Measurements from ENCODE around the gene MED15. TPM values are rescaled to one million over a fixed set of nuclear protein-coding genes. Genes with fewer than 3 reads are reported as not detected.
A peak's percentile ranks its signal among the peaks of the same experiment; 100 is the strongest.

MED15 gene
- total and polyA plus RNA-seq, 2 of the 4 experiments (the other 2 are of a cell fraction), result 19.0 to 68.8 TPM

- DNase-seq, result peak; percentile 91
- TF ChIP-seq RAD21 (IDR thresholded peaks at IDR 0.05; ENCODE audit: low read length) (peak; percentile 42), ELK1 (IDR thresholded peaks at IDR 0.05; ENCODE audit: borderline replicate concordance, low read depth, low read length) (no peak), CEBPB (IDR thresholded peaks at IDR 0.05; ENCODE audit: low read depth, low read length) (no peak), RFX5 (IDR thresholded peaks at IDR 0.05; ENCODE audit: low read depth, low read length) (no peak), SMC3 (IDR thresholded peaks at IDR 0.05; ENCODE audit: low read depth, low read length) (peak; percentile 52; the same call in 1 of the 2 replicates), CTCF (conservative IDR thresholded peaks at IDR 0.05; ENCODE audit: low read depth, low read length) (peak; percentile 41), MXI1 (IDR thresholded peaks at IDR 0.05; ENCODE audit: borderline replicate concordance, low read depth, low read length) (no peak), NFE2L2 (IDR thresholded peaks at IDR 0.05; ENCODE audit: low read depth, low read length) (no peak), FOS (IDR thresholded peaks at IDR 0.05; ENCODE audit: low read depth, low read length) (peak; percentile 41; the same call in 1 of the 2 replicates), MAZ (IDR thresholded peaks at IDR 0.05; ENCODE audit: borderline replicate concordance, low read depth, low read length) (no peak), RCOR1 (IDR thresholded peaks at IDR 0.05; ENCODE audit: insufficient replicate concordance, low read length) (no peak), POLR2A (IDR thresholded peaks at IDR 0.05; ENCODE audit: low read depth, low read length) (no peak; the same call in none of the 2 replicates), CHD1 (IDR thresholded peaks at IDR 0.05; ENCODE audit: low read depth, low read length) (no peak), BHLHE40 (IDR thresholded peaks at IDR 0.05; ENCODE audit: low read depth, low read length) (peak; percentile 57; the same call in 1 of the 2 replicates)
Observed at GRCh38 chr22:20526628-20527355, 19.4 kb downstream of the MED15 start.

More at GRCh38 chr22:20526628-20527355, 19.4 kb downstream of the MED15 start:
- Histone ChIP-seq H2AK9ac (replicated peaks; ENCODE audit: low read depth, low read length, poor library complexity) (peak overlapping the region; percentile 28), H3K79me1 (ENCODE audit: low read depth in 1 of 2, low read length in 2 of 2) (peaks cover 16 to 82% of the 10 kb centered on the region in 2 experiments; a peak in 3 of 4 replicates), H4K8ac (ENCODE audit: low read depth in 2 of 2, low read length in 2 of 2) (peak overlapping the region in 1 of 2 experiments; percentile 55; a peak in 2 of 4 replicates), H4K91ac (ENCODE audit: insufficient read depth, low read depth, low read length) (peak overlapping the region; percentile 67), H3K9me1 (ENCODE audit: insufficient read depth, low read length) (peaks cover 48% of the 10 kb centered on the region), H3K4me2 (ENCODE audit: low read depth, low read length) (peak overlapping the region; percentile 66), H3K36me3 (ENCODE audit: control insufficient read depth, insufficient read depth, low read length) (peaks cover 18% of the 10 kb centered on the region), H2AK5ac (ENCODE audit: low read depth, low read length) (peak overlapping the region; percentile 85), H3K56ac (ENCODE audit: extremely low read depth, insufficient read depth, low read length) (no peak overlapping the region), H3K23ac (ENCODE audit: low read depth, low read length) (peak overlapping the region; percentile 63; the same call in 1 of the 2 replicates), H2BK20ac (ENCODE audit: low read depth, low read length) (peak overlapping the region; percentile 78; the same call in 1 of the 2 replicates), H2BK15ac (ENCODE audit: low read depth, low read length) (peak overlapping the region; percentile 25; the same call in 1 of the 3 replicates), H3K4ac (ENCODE audit: low read depth, low read length) (peak overlapping the region; percentile 84), H3K9me3 (ENCODE audit: control insufficient read depth, insufficient read depth, low read length) (no peaks in the 10 kb centered on the region), H3K4me1 (ENCODE audit: control insufficient read depth, insufficient read depth, low read length) (peaks cover 48% of the 10 kb centered on the region), H4K5ac (ENCODE audit: low read depth, low read length) (peak overlapping the region; percentile 3; the same call in 1 of the 2 replicates), H3K27ac (ENCODE audit: insufficient read depth, low read length) (peak overlapping the region; percentile 94), H2BK5ac (ENCODE audit: low read depth, low read length, poor library complexity, severe bottlenecking) (peak overlapping the region; percentile 85), H4K20me1 (ENCODE audit: insufficient read depth, low read length) (peaks cover 75% of the 10 kb centered on the region), H3K9ac (ENCODE audit: low read depth, low read length) (peak overlapping the region; percentile 32), H3K4me3 (ENCODE audit: insufficient read depth, low read depth, low read length) (no peak overlapping the region), H3K18ac (ENCODE audit: low read depth, low read length) (peak overlapping the region; percentile 56), H2BK120ac (ENCODE audit: low read depth, low read length) (peak overlapping the region; percentile 72), H3K27me3 (ENCODE audit: control insufficient read depth, insufficient read depth, low read length) (no peaks in the 10 kb centered on the region), H3K14ac (replicated peaks; ENCODE audit: low read depth, low read length) (peak overlapping the region; percentile 75; the same call in 1 of the 2 replicates), H2AFZ (replicated peaks; ENCODE audit: low read length, poor library complexity) (no peak overlapping the region)
- intact Hi-C loops (cut with micrococcal nuclease), result no loop called here
- peak; percentile 50 for ATAC-seq (ENCODE audit: low read depth)
- in situ Hi-C loops (cut with MboI; ENCODE audit: low sequenced_read_pairs), result no loop called here
- ChIA-PET CTCF (interaction anchor here (0.8 to 1.0 kb wide), 2 partner anchors 26 to 42 kb away, joined by 3 to 5 read pairs; no protein-coding TSS in a partner anchor), POLR2A (ENCODE audit: unreplicated experiment) (interaction anchor here (0.6 kb wide), 1 partner anchor 53 kb away, joined by 3 read pairs; no protein-coding TSS in a partner anchor)
- WGBS, 2 experiments (ENCODE audit: extremely low coverage in 2 of 2, insufficient read length in 1 of 2), result no CpG with 5 or more reads among the region's 6 CpGs
- dilution Hi-C loops (cut with HindIII; ENCODE audit: low sequenced_read_pairs, unreplicated experiment), result no loop called here
- no TSS peak for BruUV-seq (replicated peaks)

Measured in IMR-90 (cell line).